Kidney (tissue), 14 donors: ENCODE results near the gene TMEM217. TPM values are rescaled to one million over a fixed set of nuclear protein-coding genes. Genes with fewer than 3 reads are reported as not detected.

Source experiments
- DNase-seq, 5 donors: peaks; one replicate each; pipeline ENCODE4 v3.0.0-alpha.2; 2013 to 2020
- FAIRE-seq: peaks from 2 replicates; lab custom pipeline; 2012; peaks lifted over from hg19 to GRCh38; lab: Jason Lieb, UNC
- H3K27ac ChIP-seq, 2 donors: one replicate each; pipeline ENCODE4 v1.7.0; 2013; ENCODE audit warnings: low read depth in 2 of 2, low read length in 2 of 2, inconsistent platforms in 1 of 2
- H3K27me3 ChIP-seq: one replicate; pipeline ENCODE4 v1.7.1; 2013; ENCODE audit warnings: low read length, inconsistent platforms; ENCODE audit not compliant: control insufficient read depth, insufficient read depth
- H3K36me3 ChIP-seq, 3 donors: one replicate each; pipeline versions ENCODE4 v1.7.0 to v1.7.1; 2013; ENCODE audit warnings: low read length in 3 of 3, control low read depth in 1 of 3, inconsistent platforms in 1 of 3; ENCODE audit not compliant: insufficient read depth in 3 of 3, control insufficient read depth in 2 of 3
- H3K4me1 ChIP-seq, 3 donors: one replicate each; pipeline versions ENCODE4 v1.7.0 to v1.7.1; 2013; ENCODE audit warnings: low read length in 3 of 3, inconsistent platforms in 1 of 3, low read depth in 1 of 3; ENCODE audit not compliant: control insufficient read depth in 2 of 3, insufficient read depth in 2 of 3
- H3K4me3 ChIP-seq, 3 donors: one replicate each; pipeline versions ENCODE4 v1.7.0 to v1.8.1; 2013; ENCODE audit warnings: low read length in 3 of 3, control low read depth in 1 of 3, inconsistent platforms in 1 of 3
- H3K9ac ChIP-seq, 3 donors: one replicate each; pipeline versions ENCODE4 v1.7.0 to v1.7.1; 2013; ENCODE audit warnings: low read length in 3 of 3, control low read depth in 1 of 3, inconsistent platforms in 1 of 3
- H3K9me3 ChIP-seq, 3 donors: one replicate each; pipeline versions ENCODE4 v1.7.0 to v1.7.1; 2013; ENCODE audit warnings: low read length in 3 of 3, control low read depth in 1 of 3, inconsistent platforms in 1 of 3; ENCODE audit not compliant: control insufficient read depth in 2 of 3, insufficient read depth in 1 of 3
- CTCF ChIP-seq: IDR thresholded peaks from 3 replicates; pipeline ENCODE4 v1.5.1; 2012; ENCODE audit warnings: mild to moderate bottlenecking, moderate library complexity, borderline replicate concordance; ENCODE audit not compliant: insufficient read depth; ENCODE audit errors: extremely low read depth
- intact Hi-C: fragments of 100-400 bp; cut with DNase I; formaldehyde crosslinking; loops from one replicate; pipeline ENCODE4 v1.11.1; 2022
- polyA plus RNA-seq: library from polyadenylated mRNA; stranded (reverse); fragments of 350-450 nt; fragmentation: Illumina TruSeq; extraction: RNeasy Lipid Tissue Mini Kit (QIAGEN cat#74804); gene quantifications from one replicate; pipeline ENCODE4 v1.2.3, GENCODE V29; 2014; ENCODE audit warnings: low read depth, low replicate concordance; ENCODE audit not compliant: insufficient read depth
- total RNA-seq: library from RNA; stranded (reverse); fragmentation: NEBNext Ultra II Directional; extraction: Animal tissue kit (Norgen Biotek cat#: 25700); gene quantifications from one replicate; pipeline ENCODE4 v1.2.1, GENCODE V29; 2021
- donor health status: control.
- donor health status: control.
- donor health status: control.
- donor health status: control.
- donor health status: control.
- donor health status: DM: yes; HTN: yes; CAD: no.
- donor health status: Normal renal cell carcinoma (clear cell type).

TMEM217 gene
- total and polyA plus RNA-seq, 2 donors from 2014 or later = 0.67 to 0.72 TPM

GRCh38 chr6:37303091-37303660 is 45.2 kb upstream of the TMEM217 start:
- no peak for TF ChIP-seq CTCF
- H3K4me3 ChIP-seq = no peak overlapping the region
- peaks cover 0 to 24% (median 13%) of the 10 kb centered on the region in 3 donors for H3K36me3 ChIP-seq
- no peak overlapping the region for H3K27ac ChIP-seq
- H3K27me3 ChIP-seq = no peaks in the 10 kb centered on the region
- intact Hi-C loops = no loop called here
- no peak overlapping the region for H3K9ac ChIP-seq
- no peaks in the 10 kb centered on the region for H3K4me1 ChIP-seq
- DNase-seq (peak in 1 of 5 donors; percentile 17), FAIRE-seq (no peak)
- no peaks in the 10 kb centered on the region for H3K9me3 ChIP-seq

- no peaks in the 10 kb centered on the region for H3K27me3 ChIP-seq
- no peaks in the 10 kb centered on the region for H3K9me3 ChIP-seq
- intact Hi-C loops = no loop called here
- TF ChIP-seq CTCF = no peak
- no peaks in the 10 kb centered on the region for H3K4me1 ChIP-seq
- peaks cover 0 to 26% (median 13%) of the 10 kb centered on the region in 3 donors for H3K36me3 ChIP-seq
- H3K27ac ChIP-seq = no peak overlapping the region
- H3K9ac ChIP-seq = no peak overlapping the region
- H3K4me3 ChIP-seq = no peak overlapping the region
- no peak for DNase-seq
- no peak for FAIRE-seq
These were observed 44.2 kb upstream of the TMEM217 start for GRCh38 chr6:37302086-37302686.

DNA sequence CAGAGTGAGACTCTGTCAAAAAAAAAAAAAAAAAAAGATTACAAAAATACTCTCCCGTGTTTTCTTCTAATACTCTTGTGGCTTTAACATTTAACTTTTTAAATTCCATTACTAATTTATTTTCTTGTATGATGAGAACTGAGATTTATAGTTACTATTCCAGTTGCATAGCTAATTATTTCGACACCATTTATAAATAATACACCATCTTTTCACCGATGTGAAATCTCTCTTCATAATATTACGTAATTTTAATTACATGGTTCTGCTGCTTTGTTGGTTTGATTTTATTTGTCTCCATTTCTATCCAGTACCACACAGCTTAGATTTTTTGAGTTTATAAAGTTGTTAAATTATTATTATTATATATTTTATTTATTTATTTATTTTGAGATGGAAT is 42.0 kb upstream of the TMEM217 start:
- Histone ChIP-seq H3K27ac (no peak overlapping the region), H3K27me3 (no peaks in the 10 kb centered on the region), H3K9me3 (no peaks in the 10 kb centered on the region), H3K4me1 (no peaks in the 10 kb centered on the region), H3K4me3 (no peak overlapping the region), H3K9ac (no peak overlapping the region), H3K36me3 (peaks cover 0 to 20% (median 6%) of the 10 kb centered on the region in 3 donors)
- TF ChIP-seq CTCF = no peak
- intact Hi-C loops = no loop called here
- DNase-seq (no peak), FAIRE-seq (peak; percentile 19)
